Lower lobe of right lung (tissue), 2 donors: ENCODE measurements around the gene C10orf105. TPM values are rescaled to one million over a fixed set of nuclear protein-coding genes. Genes with fewer than 3 reads are reported as not detected.

Source experiments
- ATAC-seq, 2 donors: fragments of 200-7000 bp; cut with Tn5 transposase; one replicate each; pipeline ENCODE4 v1.9.1; 2020 to 2022; ENCODE audit warnings: mild to moderate bottlenecking in 2 of 2, moderate library complexity in 2 of 2
- DNase-seq: peaks from one replicate; pipeline ENCODE4 v3.0.0-alpha.2; 2020
- H3K27ac ChIP-seq: fragments of 200-600 bp; one replicate; pipeline ENCODE4 v1.8.0; 2022
- H3K27me3 ChIP-seq: fragments of 200-600 bp; one replicate; pipeline ENCODE4 v1.8.0; 2022; ENCODE audit warnings: low read depth
- H3K36me3 ChIP-seq: fragments of 200-600 bp; one replicate; pipeline ENCODE4 v1.8.0; 2022; ENCODE audit warnings: mild to moderate bottlenecking
- H3K4me1 ChIP-seq: fragments of 200-600 bp; one replicate; pipeline ENCODE4 v1.8.0; 2022
- H3K4me3 ChIP-seq: fragments of 200-600 bp; one replicate; pipeline ENCODE4 v1.8.0; 2022; ENCODE audit warnings: mild to moderate bottlenecking
- H3K9me3 ChIP-seq: fragments of 200-600 bp; one replicate; pipeline ENCODE4 v1.8.0; 2022
- intact Hi-C: fragments of 100-400 bp; cut with DNase I; formaldehyde crosslinking; loops from one replicate; pipeline ENCODE4 v1.11.0; 2022
- total RNA-seq: library from RNA; stranded (reverse); fragmentation: NEBNext Ultra II Directional; extraction: Animal tissue kit (Norgen Biotek cat#: 25700); gene quantifications from one replicate; pipeline ENCODE4 v1.2.1, GENCODE V29; 2021
- TF ChIP-seq, protein P1 (sequence below): fragments of 200-600 bp; IDR thresholded peaks from one replicate; pipeline ENCODE4 v1.8.0; 2022; ENCODE audit warnings: antibody characterized with exemption, mild to moderate bottlenecking
- donor health status: DM: no; HTN: yes; CAD: no; lungs with severe emphysema.

C10orf105 gene
- total RNA-seq, 1 donor from 2014 or later: 0.32 TPM

DNA sequence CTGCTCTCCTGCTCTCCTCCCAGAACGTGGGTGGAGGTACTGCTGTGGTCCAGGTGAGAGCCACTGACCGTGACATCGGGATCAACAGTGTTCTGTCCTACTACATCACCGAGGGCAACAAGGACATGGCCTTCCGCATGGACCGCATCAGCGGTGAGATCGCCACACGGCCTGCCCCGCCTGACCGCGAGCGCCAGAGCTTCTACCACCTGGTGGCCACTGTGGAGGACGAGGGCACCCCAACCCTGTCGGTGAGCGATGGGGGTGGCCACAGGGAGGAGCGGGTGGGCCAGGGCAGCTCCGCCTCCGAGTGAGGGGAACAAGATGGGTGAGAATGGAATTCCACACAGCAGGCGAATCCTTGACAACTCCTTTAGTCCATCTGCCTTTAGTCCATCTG is 22.1 kb upstream of the C10orf105 start:
- intact Hi-C loops: no loop called here
- Histone ChIP-seq H3K27ac (no peak overlapping the region), H3K4me3 (no peak overlapping the region), H3K4me1 (peaks cover 62% of the 10 kb centered on the region), H3K9me3 (peaks cover 7% of the 10 kb centered on the region), H3K27me3 (no peaks in the 10 kb centered on the region), H3K36me3 (no peaks in the 10 kb centered on the region)
- no peak for ATAC-seq
- TF ChIP-seq, protein P1, sequence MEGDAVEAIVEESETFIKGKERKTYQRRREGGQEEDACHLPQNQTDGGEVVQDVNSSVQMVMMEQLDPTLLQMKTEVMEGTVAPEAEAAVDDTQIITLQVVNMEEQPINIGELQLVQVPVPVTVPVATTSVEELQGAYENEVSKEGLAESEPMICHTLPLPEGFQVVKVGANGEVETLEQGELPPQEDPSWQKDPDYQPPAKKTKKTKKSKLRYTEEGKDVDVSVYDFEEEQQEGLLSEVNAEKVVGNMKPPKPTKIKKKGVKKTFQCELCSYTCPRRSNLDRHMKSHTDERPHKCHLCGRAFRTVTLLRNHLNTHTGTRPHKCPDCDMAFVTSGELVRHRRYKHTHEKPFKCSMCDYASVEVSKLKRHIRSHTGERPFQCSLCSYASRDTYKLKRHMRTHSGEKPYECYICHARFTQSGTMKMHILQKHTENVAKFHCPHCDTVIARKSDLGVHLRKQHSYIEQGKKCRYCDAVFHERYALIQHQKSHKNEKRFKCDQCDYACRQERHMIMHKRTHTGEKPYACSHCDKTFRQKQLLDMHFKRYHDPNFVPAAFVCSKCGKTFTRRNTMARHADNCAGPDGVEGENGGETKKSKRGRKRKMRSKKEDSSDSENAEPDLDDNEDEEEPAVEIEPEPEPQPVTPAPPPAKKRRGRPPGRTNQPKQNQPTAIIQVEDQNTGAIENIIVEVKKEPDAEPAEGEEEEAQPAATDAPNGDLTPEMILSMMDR: no peak
- DNase-seq: no peak

DNA sequence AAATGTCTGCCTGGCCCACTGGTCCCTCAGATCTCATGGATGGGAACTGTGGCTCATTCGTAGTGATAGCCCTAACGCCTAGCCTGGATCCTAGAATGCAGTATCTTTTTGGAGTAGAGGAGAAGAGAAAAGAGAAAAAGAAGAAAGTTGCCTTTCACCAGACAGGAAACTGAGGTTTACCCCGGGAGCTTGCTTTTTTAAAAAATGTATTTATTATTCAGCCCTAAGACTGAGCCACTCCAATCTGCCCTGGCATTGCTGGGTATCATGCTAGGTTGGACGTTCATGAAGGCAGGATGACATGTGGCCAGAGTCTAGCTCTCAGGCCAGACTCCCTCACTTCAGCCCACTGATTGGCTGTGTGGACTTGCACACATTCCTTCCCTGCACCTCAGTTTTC is 21.5 kb upstream of the C10orf105 start:
- Histone ChIP-seq H3K27ac (no peak overlapping the region), H3K4me1 (peaks cover 62% of the 10 kb centered on the region), H3K9me3 (peaks cover 7% of the 10 kb centered on the region), H3K36me3 (no peaks in the 10 kb centered on the region), H3K4me3 (no peak overlapping the region), H3K27me3 (no peaks in the 10 kb centered on the region)
- no peak for ATAC-seq
- no peak for DNase-seq
- intact Hi-C loops: no loop called here
- TF ChIP-seq, protein P1: no peak

DNA sequence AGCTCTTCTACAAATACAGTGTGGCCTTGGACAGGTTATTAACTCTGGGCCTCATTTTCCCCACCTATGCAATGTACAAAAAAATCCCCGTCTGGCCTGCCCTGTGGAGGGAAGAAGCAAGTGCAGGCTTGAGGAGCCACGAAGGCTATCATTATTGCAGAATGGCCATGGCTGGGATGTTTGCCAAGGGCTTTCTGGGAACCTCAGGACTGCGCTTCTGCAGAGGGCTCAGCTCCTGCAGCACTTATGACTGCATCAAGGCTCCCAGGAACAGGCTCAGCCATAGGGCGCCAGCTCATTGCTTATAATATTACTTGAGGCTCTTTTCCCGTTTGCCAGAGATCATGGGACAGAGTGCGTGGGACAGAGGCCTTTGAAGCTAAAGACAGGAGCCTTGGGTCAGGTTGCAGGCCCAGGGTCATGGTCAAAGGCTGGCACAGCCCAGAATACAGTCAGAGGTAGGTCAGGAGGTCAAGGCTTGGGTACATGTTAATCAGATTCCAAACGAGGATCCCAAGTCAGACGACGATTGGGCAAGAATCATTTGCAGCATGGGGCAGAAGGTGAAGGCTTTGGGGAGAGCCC is 20.6 kb upstream of the C10orf105 start:
- ATAC-seq: peak; percentile 17 to 27
- Histone ChIP-seq H3K27ac (peak overlapping the region; percentile 7), H3K4me3 (no peak overlapping the region), H3K27me3 (no peaks in the 10 kb centered on the region), H3K36me3 (no peaks in the 10 kb centered on the region), H3K9me3 (peaks cover 7% of the 10 kb centered on the region), H3K4me1 (peaks cover 62% of the 10 kb centered on the region)
- intact Hi-C loops: no loop called here
- TF ChIP-seq, protein P1: no peak
- no peak for DNase-seq

DNA sequence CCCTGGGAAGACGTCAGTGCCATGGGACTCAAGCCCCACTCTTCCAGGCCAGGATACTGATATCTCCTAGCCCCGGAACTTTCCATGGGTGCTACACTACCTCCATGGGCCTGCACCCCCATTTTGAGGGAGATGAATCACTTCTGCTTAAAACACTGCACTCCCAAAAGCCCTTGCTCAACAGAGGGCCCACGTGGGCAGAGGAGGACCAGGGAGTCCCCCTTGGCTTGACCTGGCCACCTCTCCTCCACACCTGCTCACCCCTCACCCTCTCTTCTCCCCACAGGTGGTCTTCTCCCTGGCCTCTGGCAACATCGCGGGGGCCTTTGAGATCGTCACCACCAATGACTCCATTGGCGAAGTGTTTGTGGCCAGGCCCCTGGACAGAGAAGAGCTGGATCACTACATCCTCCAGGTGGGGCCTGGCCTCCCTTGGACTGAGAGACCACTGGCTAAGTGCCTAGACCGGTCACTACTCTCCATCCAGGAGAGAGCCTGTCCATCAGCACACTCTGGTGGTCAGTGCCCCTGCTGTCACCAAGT is 19.9 kb upstream of the C10orf105 start:
- Histone ChIP-seq H3K9me3 (peaks cover 7% of the 10 kb centered on the region), H3K27me3 (no peaks in the 10 kb centered on the region), H3K36me3 (no peaks in the 10 kb centered on the region), H3K4me3 (no peak overlapping the region), H3K4me1 (peaks cover 60% of the 10 kb centered on the region), H3K27ac (no peak overlapping the region)
- ATAC-seq (no peak), DNase-seq (no peak)
- intact Hi-C loops: no loop called here
- TF ChIP-seq, protein P1: no peak

DNA sequence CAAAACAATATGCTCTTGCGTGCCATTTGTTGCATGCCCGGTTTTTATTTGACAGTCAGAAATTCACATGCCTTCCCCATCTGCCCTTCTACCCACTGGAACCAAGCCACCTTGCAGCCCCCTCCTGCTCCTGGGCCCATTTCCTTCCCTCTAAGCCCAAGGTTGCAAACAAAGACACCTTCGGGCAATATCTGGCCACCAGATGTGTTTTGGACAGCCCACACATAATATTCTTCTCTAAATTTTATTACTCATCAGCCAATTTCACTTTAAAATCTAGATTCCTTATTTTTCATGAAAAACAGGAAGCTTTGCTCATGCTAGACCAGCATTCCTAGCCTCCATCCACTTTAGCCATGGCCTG is 18.2 kb upstream of the C10orf105 start:
- DNase-seq (no peak), ATAC-seq (no peak)
- H3K9me3 ChIP-seq: peaks cover 5% of the 10 kb centered on the region
- H3K4me1 ChIP-seq: peaks cover 53% of the 10 kb centered on the region
- intact Hi-C loops: no loop called here
- TF ChIP-seq, protein P1: no peak
- H3K27ac ChIP-seq: peak overlapping the region; percentile 77
- no peaks in the 10 kb centered on the region for H3K27me3 ChIP-seq
- H3K36me3 ChIP-seq: no peaks in the 10 kb centered on the region
- no peak overlapping the region for H3K4me3 ChIP-seq
